ENCODE data around the gene HSD17B11.
"Not testable (repeated sequence)": the region's sequence is repeated elsewhere in the genome, so short reads cannot be mapped to it uniquely, and the experiment has no call there.

HSD17B11 gene

GRCh38 chr4:87405211-87405820, 14.3 kb upstream of the HSD17B11 start:
- DNase-seq (ENCODE audit: low read depth) = no peak

GRCh38 chr4:87403732-87404131, 12.7 kb upstream of the HSD17B11 start:
- DNase-seq (ENCODE audit: low read depth) = not testable (repeated sequence)

GRCh38 chr4:87399954-87400353, 9.0 kb upstream of the HSD17B11 start:
- DNase-seq (ENCODE audit: low read depth) = no peak

- no peak for DNase-seq (ENCODE audit: low read depth)
Measured at GRCh38 chr4:87399148-87399547, 8.2 kb upstream of the HSD17B11 start.

- DNase-seq (ENCODE audit: low read depth) = not testable (repeated sequence)
Measured at GRCh38 chr4:87395851-87396250, 4.9 kb upstream of the HSD17B11 start.

GRCh38 chr4:87395073-87395472, 4.1 kb upstream of the HSD17B11 start:
- DNase-seq (ENCODE audit: low read depth) = not testable (repeated sequence)

- no peak for DNase-seq (ENCODE audit: low read depth)
Measured at GRCh38 chr4:87392183-87392582, 1.2 kb upstream of the HSD17B11 start.

GRCh38 chr4:87391576-87392054, 627 bp upstream of the HSD17B11 start:
- no peak for DNase-seq (ENCODE audit: low read depth)

GRCh38 chr4:87390551-87390890, 467 bp downstream of the HSD17B11 start:
- no peak for DNase-seq (ENCODE audit: low read depth)

GRCh38 chr4:87390055-87390454, 933 bp downstream of the HSD17B11 start:
- not testable (repeated sequence) for DNase-seq (ENCODE audit: low read depth)

- no peak for DNase-seq (ENCODE audit: low read depth)
Measured at GRCh38 chr4:87388901-87389300, 2.1 kb downstream of the HSD17B11 start.

GRCh38 chr4:87387237-87387636, 3.8 kb downstream of the HSD17B11 start:
- no peak for DNase-seq (ENCODE audit: low read depth)

GRCh38 chr4:87384466-87385132, 6.4 kb downstream of the HSD17B11 start:
- DNase-seq (ENCODE audit: low read depth) = not testable (repeated sequence)

- DNase-seq (ENCODE audit: low read depth) = no peak
Measured at GRCh38 chr4:87382931-87383330, 8.1 kb downstream of the HSD17B11 start.

- DNase-seq (ENCODE audit: low read depth) = no peak
Measured at GRCh38 chr4:87382116-87382515, 8.9 kb downstream of the HSD17B11 start.

- DNase-seq (ENCODE audit: low read depth) = no peak
Measured at GRCh38 chr4:87377816-87378215, 13.2 kb downstream of the HSD17B11 start.

GRCh38 chr4:87375719-87376291, 15.2 kb downstream of the HSD17B11 start:
- DNase-seq (ENCODE audit: low read depth) = no peak

GRCh38 chr4:87370068-87370467, 20.9 kb downstream of the HSD17B11 start:
- DNase-seq (ENCODE audit: low read depth) = no peak

- no peak for DNase-seq (ENCODE audit: low read depth)
Measured at GRCh38 chr4:87366521-87367162, 24.3 kb downstream of the HSD17B11 start.

GRCh38 chr4:87365348-87365747, 25.6 kb downstream of the HSD17B11 start:
- no peak for DNase-seq (ENCODE audit: low read depth)

- no peak for DNase-seq (ENCODE audit: low read depth)
Measured at GRCh38 chr4:87363552-87363951, 27.4 kb downstream of the HSD17B11 start.

- DNase-seq (ENCODE audit: low read depth) = no peak
Measured at GRCh38 chr4:87360338-87360935, 30.6 kb downstream of the HSD17B11 start.

- DNase-seq (ENCODE audit: low read depth) = no peak
Measured at GRCh38 chr4:87359258-87359657, 31.7 kb downstream of the HSD17B11 start.

All from activated T-helper 1 cell treated with Interleukin-2 at 50 U/mL for 16 hours (primary cell).